Measurements from ENCODE around the gene PACS1.

GRCh38 chr11:66278363-66279091 is 208.5 kb downstream of the PACS1 start:
- TF ChIP-seq ZNF384 (IDR thresholded peaks at IDR 0.05) (no peak), PKNOX1 (IDR thresholded peaks at IDR 0.05) (no peak), FOXM1 (IDR thresholded peaks at IDR 0.05; ENCODE audit: borderline replicate concordance) (no peak), SP1 (IDR thresholded peaks at IDR 0.05) (no peak), ELF4 (IDR thresholded peaks at IDR 0.05) (no peak)

Data from HEK293T (cell line).